OCI-LY1 (cell line): ENCODE data around the gene CHST8.
"Not testable (repeated sequence)": the region's sequence is repeated elsewhere in the genome, so short reads cannot be mapped to it uniquely, and the experiment has no call there.

Experiments used
- CTCF ChIP-seq: fragments of 200-600 bp; sonication (generic), shearing (Covaris generic); IDR thresholded peaks from 2 replicates; pipeline ENCODE4 v1.5.1; 2017; ENCODE audit warnings: mild to moderate bottlenecking, antibody characterized with exemption, low read length, moderate library complexity, mixed read lengths
- EZH2 ChIP-seq: fragments of 200-600 bp; sonication (generic), shearing (Covaris generic); IDR thresholded peaks from 2 replicates; pipeline ENCODE4 v1.8.0; 2017; ENCODE audit warnings: borderline replicate concordance, mixed run types, mild to moderate bottlenecking, antibody characterized with exemption, low read length, moderate library complexity, mixed read lengths

DNA sequence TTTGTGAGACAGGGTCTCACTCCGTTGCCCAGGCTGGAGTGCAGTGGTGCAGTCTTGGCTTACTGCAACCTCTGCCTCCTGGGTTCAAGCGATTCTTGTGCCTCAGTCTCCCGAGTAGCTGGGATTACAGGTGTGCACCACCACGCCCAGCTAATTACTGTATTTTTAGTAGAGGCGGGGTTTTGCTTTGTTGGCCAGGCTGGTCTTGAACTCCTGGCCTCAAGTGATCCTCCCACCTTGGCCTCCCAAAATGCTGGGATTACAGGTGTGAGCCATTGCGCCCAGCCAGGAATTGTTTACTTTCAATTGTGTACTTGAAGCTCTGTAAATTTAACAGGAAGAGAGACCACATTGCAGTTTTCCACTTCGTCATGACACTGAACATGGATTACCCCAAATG is 197.3 kb downstream of the CHST8 start:
- not testable (repeated sequence) for TF ChIP-seq CTCF, EZH2
